Loucy (cell line): Measurements from ENCODE around the gene SPSB1.
A peak's percentile ranks its signal among the peaks of the same experiment; 100 is the strongest.

ENCODE experiments used
- H2AFZ ChIP-seq: fragments of 200-600 bp; sonication (generic); 2 replicates; pipeline ENCODE4 v1.6.0; 2016; ENCODE audit warnings: antibody characterized with exemption, mild to moderate bottlenecking, low read length, moderate library complexity
- H3F3A ChIP-seq: fragments of 200-600 bp; 2 replicates; pipeline ENCODE4 v1.6.0; 2016; ENCODE audit warnings: antibody characterized with exemption, low read depth, mild to moderate bottlenecking
- H3K27me3 ChIP-seq: fragments of 200-600 bp; sonication (generic); 2 replicates; pipeline ENCODE4 v1.6.1; 2014; ENCODE audit warnings: low read length, mild to moderate bottlenecking; ENCODE audit not compliant: insufficient read depth, poor library complexity, severe bottlenecking
- H3K36me3 ChIP-seq: fragments of 200-600 bp; sonication (generic); 2 replicates; pipeline ENCODE4 v1.6.1; 2016; ENCODE audit warnings: low read length; ENCODE audit not compliant: insufficient read depth
- H3K4me1 ChIP-seq: fragments of 200-600 bp; sonication (generic); 2 replicates; pipeline ENCODE4 v1.5.1; 2014; ENCODE audit warnings: low read length, mild to moderate bottlenecking; ENCODE audit not compliant: insufficient read depth, poor library complexity, severe bottlenecking
- H3K4me2 ChIP-seq: fragments of 200-600 bp; sonication (generic); 2 replicates; pipeline ENCODE4 v1.6.0; 2014; ENCODE audit warnings: antibody characterized with exemption, low read length, low read depth, mild to moderate bottlenecking; ENCODE audit not compliant: poor library complexity, severe bottlenecking
- H3K4me3 ChIP-seq: fragments of 200-600 bp; sonication (generic); 2 replicates; pipeline ENCODE4 v1.5.1; 2014; ENCODE audit warnings: low read length, mild to moderate bottlenecking, mixed read lengths; ENCODE audit not compliant: poor library complexity, severe bottlenecking
- H3K79me2 ChIP-seq: fragments of 200-600 bp; sonication (generic); 2 replicates; pipeline ENCODE4 v1.6.1; 2014; ENCODE audit warnings: low read length; ENCODE audit not compliant: insufficient read depth
- H3K9ac ChIP-seq: fragments of 200-600 bp; sonication (generic); 2 replicates; pipeline ENCODE4 v1.6.0; 2014; ENCODE audit warnings: mild to moderate bottlenecking, low read depth, low read length, moderate library complexity; ENCODE audit not compliant: poor library complexity, severe bottlenecking
- H3K9me2 ChIP-seq: fragments of 200-600 bp; sonication (generic); replicated peaks from 2 replicates; pipeline ENCODE4 v1.6.1; 2016; ENCODE audit warnings: low read depth, low read length, mixed read lengths
- H3K9me3 ChIP-seq: fragments of 200-600 bp; sonication (generic); 2 replicates; pipeline ENCODE4 v1.6.1; 2014; ENCODE audit warnings: mild to moderate bottlenecking, antibody characterized with exemption, low read length, low read depth; ENCODE audit not compliant: insufficient read depth
- H4K20me1 ChIP-seq: fragments of 200-600 bp; sonication (generic); 2 replicates; pipeline ENCODE4 v1.6.0; 2014; ENCODE audit warnings: antibody characterized with exemption, low read length, mild to moderate bottlenecking; ENCODE audit not compliant: insufficient read depth, poor library complexity, severe bottlenecking
- CTCF ChIP-seq: fragments of 200-600 bp; sonication (generic); conservative IDR thresholded peaks from 2 replicates; pipeline ENCODE4 v1.5.1; 2014; ENCODE audit warnings: mild to moderate bottlenecking, antibody characterized with exemption, low read length
- EZH2phosphoT487 ChIP-seq: fragments of 200-600 bp; IDR thresholded peaks from 2 replicates; pipeline ENCODE4 v1.6.1; 2018; ENCODE audit warnings: antibody characterized with exemption, mild to moderate bottlenecking, moderate library complexity, borderline replicate concordance

SPSB1 gene

GRCh38 chr1:9394010-9394409 lies 101.3 kb downstream of the SPSB1 start:
- Histone ChIP-seq H3F3A (peaks cover 5% of the 10 kb centered on the region), H4K20me1 (no peaks in the 10 kb centered on the region), H3K79me2 (no peaks in the 10 kb centered on the region), H3K27me3 (no peaks in the 10 kb centered on the region), H3K9me2 (no peaks in the 10 kb centered on the region), H3K4me2 (no peak overlapping the region), H3K4me3 (no peak overlapping the region), H3K9me3 (no peaks in the 10 kb centered on the region), H3K4me1 (peaks cover 28% of the 10 kb centered on the region), H3K36me3 (no peaks in the 10 kb centered on the region), H2AFZ (no peak overlapping the region), H3K9ac (no peak overlapping the region)
- TF ChIP-seq CTCF (no peak), EZH2phosphoT487 (no peak)

DNA sequence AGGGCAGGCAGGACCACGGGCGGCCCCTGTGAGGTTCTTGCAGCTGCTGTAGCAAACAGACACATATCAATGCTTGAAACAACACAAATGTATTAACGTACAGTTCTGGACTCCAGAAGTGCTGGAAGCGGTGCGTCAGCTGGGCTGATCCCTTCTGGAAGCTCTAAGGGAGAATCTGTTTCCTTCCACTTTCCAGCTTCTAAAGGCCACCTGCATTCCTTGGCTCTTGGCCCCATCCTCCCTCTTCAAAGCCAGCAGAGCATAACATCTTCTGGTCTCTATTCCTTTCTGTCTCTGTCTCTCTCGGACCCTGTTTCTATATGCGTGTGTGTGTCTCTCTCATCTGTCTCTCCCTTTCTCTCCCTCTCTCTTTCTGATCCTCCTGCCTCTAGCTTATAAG lies 102.3 kb downstream of the SPSB1 start:
- Histone ChIP-seq H3K79me2 (no peaks in the 10 kb centered on the region), H4K20me1 (no peaks in the 10 kb centered on the region), H3K36me3 (no peaks in the 10 kb centered on the region), H3K4me3 (no peak overlapping the region), H3K4me2 (no peak overlapping the region), H3K27me3 (no peaks in the 10 kb centered on the region), H3F3A (peaks cover 15% of the 10 kb centered on the region), H3K9me3 (no peaks in the 10 kb centered on the region), H3K4me1 (peaks cover 38% of the 10 kb centered on the region), H3K9me2 (no peaks in the 10 kb centered on the region), H3K9ac (no peak overlapping the region), H2AFZ (no peak overlapping the region)
- TF ChIP-seq EZH2phosphoT487 (no peak), CTCF (no peak)

DNA sequence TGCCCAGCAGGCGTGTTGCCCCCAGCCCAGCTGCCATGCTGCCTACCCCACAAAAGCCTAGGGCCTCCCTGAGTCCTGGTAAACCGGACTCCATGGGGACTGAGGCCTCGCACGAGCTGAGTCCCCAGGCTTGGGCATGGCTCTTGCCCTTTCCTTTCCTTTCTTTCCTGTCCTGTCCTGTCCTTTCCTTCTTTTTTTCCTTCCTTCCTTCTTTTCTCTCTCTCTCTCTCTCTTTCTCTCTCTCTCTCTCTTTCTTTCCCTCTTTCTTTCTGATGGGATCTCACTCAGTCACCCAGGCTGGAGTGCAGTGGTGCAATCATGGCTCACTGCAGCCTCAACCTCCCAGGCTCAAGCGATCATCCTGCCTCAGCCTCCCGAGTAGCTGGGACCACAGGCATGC lies 104.4 kb downstream of the SPSB1 start:
- H3K36me3 ChIP-seq, result no peaks in the 10 kb centered on the region
- H3K4me2 ChIP-seq, result no peak overlapping the region
- no peaks in the 10 kb centered on the region for H3K79me2 ChIP-seq
- no peak for TF ChIP-seq CTCF
- TF ChIP-seq EZH2phosphoT487, result no peak
- H4K20me1 ChIP-seq, result no peaks in the 10 kb centered on the region
- peaks cover 28% of the 10 kb centered on the region for H3F3A ChIP-seq
- H3K4me1 ChIP-seq, result peaks cover 58% of the 10 kb centered on the region
- H2AFZ ChIP-seq, result no peak overlapping the region
- H3K9ac ChIP-seq, result peak overlapping the region; percentile 84
- no peaks in the 10 kb centered on the region for H3K9me3 ChIP-seq
- no peaks in the 10 kb centered on the region for H3K9me2 ChIP-seq
- no peaks in the 10 kb centered on the region for H3K27me3 ChIP-seq
- no peak overlapping the region for H3K4me3 ChIP-seq
